Fibroblast of lung (primary cell): ENCODE measurements around the gene MICAL1.

Experiments
- EZH2 ChIP-seq: IDR thresholded peaks from 2 replicates; pipeline ENCODE4 v1.5.1; 2012; ENCODE audit warnings: low read length, control low read depth, mild to moderate bottlenecking; ENCODE audit errors: missing control alignments
- TF ChIP-seq, protein P1 (sequence below), 2 donors: IDR thresholded peaks in 1 of 2; conservative IDR thresholded peaks in 1 of 2; 1 replicate in 1 of 2; 2 replicates in 1 of 2; pipeline ENCODE4 v1.5.1; 2011 to 2012; ENCODE audit warnings: low read length in 2 of 2, control low read depth in 1 of 2, inconsistent platforms in 1 of 2, low read depth in 1 of 2, mild to moderate bottlenecking in 1 of 2

DNA sequence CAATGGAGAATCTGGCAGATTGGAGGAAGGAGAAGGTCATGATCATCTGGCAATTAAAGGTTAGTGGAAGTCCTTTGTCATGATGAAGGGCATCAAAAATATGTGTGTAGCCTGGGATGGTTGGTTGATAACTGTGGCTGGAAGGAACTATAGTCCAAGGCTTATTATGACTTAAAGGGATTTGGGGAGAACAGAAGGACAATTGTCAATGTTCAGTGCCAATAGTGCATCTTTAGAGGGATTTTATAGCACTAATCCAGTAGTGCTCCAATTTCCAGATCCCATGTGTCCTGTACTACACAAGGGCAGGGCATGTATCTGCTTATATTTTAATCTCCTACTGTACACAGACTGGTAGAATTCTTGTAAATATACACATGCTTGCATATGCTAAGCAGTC, 32.4 kb upstream of the MICAL1 start:
- TF ChIP-seq, protein P1, sequence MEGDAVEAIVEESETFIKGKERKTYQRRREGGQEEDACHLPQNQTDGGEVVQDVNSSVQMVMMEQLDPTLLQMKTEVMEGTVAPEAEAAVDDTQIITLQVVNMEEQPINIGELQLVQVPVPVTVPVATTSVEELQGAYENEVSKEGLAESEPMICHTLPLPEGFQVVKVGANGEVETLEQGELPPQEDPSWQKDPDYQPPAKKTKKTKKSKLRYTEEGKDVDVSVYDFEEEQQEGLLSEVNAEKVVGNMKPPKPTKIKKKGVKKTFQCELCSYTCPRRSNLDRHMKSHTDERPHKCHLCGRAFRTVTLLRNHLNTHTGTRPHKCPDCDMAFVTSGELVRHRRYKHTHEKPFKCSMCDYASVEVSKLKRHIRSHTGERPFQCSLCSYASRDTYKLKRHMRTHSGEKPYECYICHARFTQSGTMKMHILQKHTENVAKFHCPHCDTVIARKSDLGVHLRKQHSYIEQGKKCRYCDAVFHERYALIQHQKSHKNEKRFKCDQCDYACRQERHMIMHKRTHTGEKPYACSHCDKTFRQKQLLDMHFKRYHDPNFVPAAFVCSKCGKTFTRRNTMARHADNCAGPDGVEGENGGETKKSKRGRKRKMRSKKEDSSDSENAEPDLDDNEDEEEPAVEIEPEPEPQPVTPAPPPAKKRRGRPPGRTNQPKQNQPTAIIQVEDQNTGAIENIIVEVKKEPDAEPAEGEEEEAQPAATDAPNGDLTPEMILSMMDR (conservative IDR thresholded peaks at IDR 0.05 in 1 of 2, IDR thresholded peaks at IDR 0.05 in 1 of 2; ENCODE audit: low read depth in 1 of 2, low read length in 2 of 2), result no peak
- no peak for TF ChIP-seq EZH2
